Suppressor macrophage treated with lipopolysaccharide for 4 hours (primary cell): Measurements from ENCODE around the gene IRF1.
"Not testable (repeated sequence)": the region's sequence is repeated elsewhere in the genome, so short reads cannot be mapped to it uniquely, and the experiment has no call there.

Experiments used
- DNase-seq: peaks from one replicate; pipeline ENCODE4 v3.0.0-alpha.2; 2020

IRF1 gene

GRCh38 chr5:132490484-132491367 is at the start of gene IRF1:
Gene IRF1, minus strand, starts transcription at chr5:132490773. Its CDS starts 1,295 bp downstream, at chr5:132489478.
- peak; percentile 99 for DNase-seq

GRCh38 chr5:132540149-132540548 is 49.6 kb upstream of the IRF1 start:
- no peak for DNase-seq

GRCh38 chr5:132539716-132540115 is 49.1 kb upstream of the IRF1 start:
- no peak for DNase-seq

GRCh38 chr5:132530946-132531345 is 40.4 kb upstream of the IRF1 start:
- no peak for DNase-seq

GRCh38 chr5:132528866-132529634 is 38.5 kb upstream of the IRF1 start:
- DNase-seq, result no peak

- DNase-seq, result no peak
These were observed 37.4 kb upstream of the IRF1 start for GRCh38 chr5:132528021-132528420.

- no peak for DNase-seq
These were observed 36.5 kb upstream of the IRF1 start for GRCh38 chr5:132526974-132527564.

GRCh38 chr5:132526290-132526973 is 35.9 kb upstream of the IRF1 start:
- peak; percentile 74 for DNase-seq

GRCh38 chr5:132525299-132525724 is 34.7 kb upstream of the IRF1 start:
- DNase-seq, result peak; percentile 33

- DNase-seq, result not testable (repeated sequence)
These were observed 34.3 kb upstream of the IRF1 start for GRCh38 chr5:132524877-132525276.

GRCh38 chr5:132522067-132522466 is 31.5 kb upstream of the IRF1 start:
- DNase-seq, result not testable (repeated sequence)

GRCh38 chr5:132513618-132514336 is 23.2 kb upstream of the IRF1 start:
- DNase-seq, result not testable (repeated sequence)

- no peak for DNase-seq
These were observed 19.5 kb upstream of the IRF1 start for GRCh38 chr5:132510076-132510475.

GRCh38 chr5:132506094-132506692 is 15.6 kb upstream of the IRF1 start:
- no peak for DNase-seq

- no peak for DNase-seq
These were observed 15.1 kb upstream of the IRF1 start for GRCh38 chr5:132505641-132506040.

GRCh38 chr5:132504746-132505145 is 14.2 kb upstream of the IRF1 start:
- DNase-seq, result no peak

- no peak for DNase-seq
These were observed 12.7 kb upstream of the IRF1 start for GRCh38 chr5:132503244-132503643.

- no peak for DNase-seq
These were observed 11.7 kb upstream of the IRF1 start for GRCh38 chr5:132501961-132502931.

GRCh38 chr5:132501629-132501956 is 11.0 kb upstream of the IRF1 start:
- DNase-seq, result no peak

GRCh38 chr5:132500931-132501628 is 10.5 kb upstream of the IRF1 start:
- peak; percentile 80 for DNase-seq
